NCI-H1092 (cell line): ENCODE data around the gene TMEM132D.
A peak's percentile ranks its signal among the peaks of the same experiment; 100 is the strongest.
"Not testable (repeated sequence)": the region's sequence is repeated elsewhere in the genome, so short reads cannot be mapped to it uniquely, and the experiment has no call there.

Experiments
- DNase-seq: peaks from one replicate; lab custom pipeline; 2025; lab: John Stamatoyannopoulos, UW

TMEM132D gene

DNA sequence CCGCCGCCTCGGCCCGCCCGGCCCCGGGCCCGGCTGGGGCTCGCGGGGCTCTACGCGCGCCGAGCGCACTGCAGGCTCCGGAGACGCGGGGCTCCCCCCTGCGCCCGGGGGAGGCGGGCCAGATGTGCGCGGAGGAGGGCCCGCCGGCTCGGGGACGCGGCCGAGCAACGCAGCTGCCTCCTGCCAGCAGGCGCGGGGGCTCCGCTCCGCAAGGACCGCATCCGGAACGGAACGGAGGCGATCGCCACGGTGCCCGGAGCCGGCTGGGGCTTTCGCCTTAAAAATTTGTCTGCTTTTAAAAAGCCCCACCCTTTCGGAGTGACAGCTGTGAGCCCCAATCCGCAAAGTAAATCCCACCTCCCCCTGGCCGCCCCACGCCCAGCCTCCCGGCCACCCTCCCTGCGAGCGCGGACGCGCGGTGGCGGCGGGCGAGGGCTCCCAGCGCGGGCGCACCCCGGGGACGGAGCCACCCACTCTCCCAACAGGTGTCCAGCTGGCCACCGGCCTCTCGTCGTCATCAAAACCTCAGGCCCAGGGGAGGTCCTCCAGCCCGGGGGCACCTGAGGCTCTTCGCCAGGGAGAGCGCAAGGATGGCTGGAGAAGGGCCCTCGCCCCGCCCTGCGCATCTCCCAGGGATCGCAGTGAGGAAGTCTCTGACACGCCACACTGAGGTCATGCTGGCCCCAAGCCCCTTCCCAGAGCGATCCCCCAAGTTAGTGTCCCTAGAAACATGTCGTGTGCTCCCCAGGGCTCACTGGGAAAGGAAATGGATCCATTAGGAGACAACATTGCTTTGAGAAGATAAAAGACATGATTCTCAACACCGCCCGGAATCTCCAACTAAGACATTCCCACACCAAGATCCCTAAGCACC is at the start of gene TMEM132D:
TSS of gene TMEM132D (minus strand) at position 70 of the 874 bp plus-strand sequence.
- DNase-seq: no peak

DNA sequence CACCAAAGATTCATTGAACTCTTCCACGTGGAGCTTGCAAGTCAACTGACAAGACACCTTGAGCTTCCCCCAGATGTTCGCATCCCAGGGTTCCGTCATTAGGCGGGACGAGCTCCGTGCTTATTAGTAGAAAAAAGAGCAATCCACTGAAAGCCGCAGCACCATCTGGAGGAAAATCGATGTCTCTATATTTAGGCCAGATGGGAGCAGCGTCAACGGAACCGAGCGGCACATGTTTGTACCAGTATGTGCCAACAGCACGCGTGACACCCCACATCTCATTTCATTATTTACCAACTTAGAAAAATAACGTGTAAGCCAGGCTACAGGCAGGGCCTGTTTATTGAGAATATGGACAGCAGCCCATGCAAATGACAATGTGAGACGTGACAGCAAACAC is 45.8 kb upstream of the TMEM132D start:
- no peak for DNase-seq

DNA sequence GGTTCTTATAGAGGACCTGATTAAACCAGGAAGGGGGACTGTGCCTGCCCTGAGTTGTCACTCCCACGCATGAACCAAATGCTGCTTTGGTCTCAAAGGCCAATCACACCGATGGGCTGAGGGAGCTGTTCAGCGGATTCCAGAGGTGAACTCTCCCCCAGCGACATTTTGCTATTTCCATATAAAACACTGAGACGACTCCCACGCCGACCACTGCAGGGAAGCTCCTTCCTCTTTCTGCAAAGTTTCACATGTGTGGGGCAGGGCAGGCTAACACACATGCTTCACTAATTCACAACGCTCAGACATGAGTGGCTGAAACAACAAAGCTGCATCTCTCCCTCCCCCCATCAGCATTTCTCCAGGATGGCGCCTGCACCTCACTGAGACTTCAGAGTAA is 37.8 kb upstream of the TMEM132D start:
- DNase-seq: no peak

DNA sequence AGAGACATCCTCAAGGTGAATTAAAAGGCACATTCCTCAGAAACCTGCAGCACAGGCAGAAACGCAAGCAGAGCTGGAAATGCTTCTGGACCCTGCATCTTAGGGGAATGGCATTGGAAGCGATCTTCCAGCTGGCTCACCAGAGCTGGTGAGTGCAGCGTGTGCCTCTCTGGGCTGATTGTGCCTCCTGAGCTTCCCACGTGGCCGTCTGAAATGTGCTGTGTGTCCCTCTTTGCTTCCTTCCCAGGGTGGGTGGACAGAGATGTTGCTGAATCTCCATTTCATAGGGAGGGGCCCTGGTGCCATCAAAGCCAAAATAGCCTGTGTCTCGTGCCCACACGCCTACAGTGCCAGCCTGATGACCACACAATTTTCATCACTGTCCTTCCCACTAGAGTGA is 34.3 kb upstream of the TMEM132D start:
- DNase-seq: no peak

DNA sequence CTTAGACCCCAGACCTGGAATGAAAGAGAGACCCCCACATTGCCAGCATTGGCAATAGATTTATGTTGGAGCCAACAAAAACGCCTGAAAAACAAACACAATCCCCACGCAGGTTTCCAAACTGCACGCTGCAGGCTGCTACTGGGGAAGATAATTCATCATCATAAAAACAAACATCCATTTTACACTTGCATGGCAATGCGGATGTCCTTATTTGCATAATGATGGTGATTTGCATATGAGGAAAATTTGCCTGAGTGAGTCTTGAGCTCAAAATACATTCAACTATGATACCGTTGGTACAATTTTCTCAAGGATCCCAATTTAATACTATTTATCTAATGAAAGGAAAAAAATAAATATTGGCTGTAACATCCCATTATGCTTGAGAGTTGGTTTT is 33.6 kb upstream of the TMEM132D start:
- DNase-seq: no peak

DNA sequence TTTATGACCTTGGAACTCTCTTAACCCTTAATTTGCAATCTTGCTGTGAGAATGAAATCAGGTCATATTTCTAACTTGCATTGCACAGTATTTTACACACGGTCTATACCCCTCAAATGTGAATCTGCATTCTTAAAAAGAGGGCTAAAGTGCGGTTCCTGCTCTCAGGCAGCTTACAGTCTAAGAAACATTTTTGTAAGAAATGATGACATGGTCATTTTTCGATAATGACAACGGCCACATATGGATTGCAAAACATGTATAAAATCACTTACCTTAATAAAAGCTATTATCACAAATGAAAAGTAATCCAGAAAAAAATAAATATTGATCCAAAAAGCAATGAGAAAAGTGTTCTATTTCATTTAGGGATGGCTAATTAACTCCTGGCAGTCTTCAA is 24.8 kb upstream of the TMEM132D start:
- DNase-seq: no peak

- DNase-seq: no peak
Measured at GRCh38 chr12:129927316-129927900, 23.6 kb upstream of the TMEM132D start.

- peak; percentile 65 for DNase-seq
Measured at GRCh38 chr12:129911428-129912049, 7.7 kb upstream of the TMEM132D start.

GRCh38 chr12:129909051-129910020 is 5.5 kb upstream of the TMEM132D start:
- DNase-seq: no peak

GRCh38 chr12:129903092-129903945 is 506 bp downstream of the TMEM132D start:
- DNase-seq: peak; percentile 14

- DNase-seq: no peak
Measured at GRCh38 chr12:129902371-129903091, 1.3 kb downstream of the TMEM132D start.

GRCh38 chr12:129901254-129901653 is 2.6 kb downstream of the TMEM132D start:
- DNase-seq: no peak

DNA sequence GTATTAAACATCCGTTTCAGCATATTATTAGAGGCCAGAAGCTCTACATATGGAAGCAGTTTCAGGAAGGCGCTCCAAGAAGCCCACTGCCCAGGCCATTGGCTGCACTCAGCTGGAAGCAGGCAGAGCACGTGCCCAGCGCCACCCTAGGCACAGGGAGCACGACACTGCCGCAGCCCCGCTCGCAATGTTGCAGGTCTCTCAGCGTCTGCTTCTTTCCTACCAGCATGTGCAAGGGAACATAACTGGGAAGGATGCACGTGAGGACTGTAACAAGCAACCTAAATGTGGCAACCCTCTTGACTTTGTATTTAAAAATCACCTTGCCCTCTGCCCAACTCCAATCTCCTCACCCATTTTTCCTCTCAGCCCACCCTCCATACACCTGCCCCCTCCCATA is 3.5 kb downstream of the TMEM132D start:
- DNase-seq: no peak

GRCh38 chr12:129899045-129899444 is 4.8 kb downstream of the TMEM132D start:
- not testable (repeated sequence) for DNase-seq

GRCh38 chr12:129893691-129894090 is 10.1 kb downstream of the TMEM132D start:
- DNase-seq: no peak

DNA sequence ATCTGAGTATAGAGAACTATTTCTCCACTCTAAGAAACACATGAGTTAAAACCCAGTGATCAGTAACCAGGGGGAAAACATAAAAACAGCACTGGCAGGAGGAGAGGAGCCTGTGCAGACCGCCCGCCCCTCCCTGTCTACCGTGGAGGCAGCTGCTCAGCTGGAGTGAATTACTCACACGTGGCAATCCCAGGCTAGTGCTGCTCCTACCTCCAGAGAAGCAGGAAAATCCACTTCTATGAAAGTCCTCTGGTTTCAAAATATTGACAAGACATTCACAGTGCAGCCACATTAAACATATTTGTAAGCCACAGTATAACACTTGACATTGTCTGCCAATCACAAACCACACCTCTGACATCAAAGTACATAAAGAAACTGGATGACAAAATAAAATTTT is 16.7 kb downstream of the TMEM132D start:
- peak; percentile 49 for DNase-seq

GRCh38 chr12:129886541-129886940 is 17.3 kb downstream of the TMEM132D start:
- DNase-seq: no peak

DNA sequence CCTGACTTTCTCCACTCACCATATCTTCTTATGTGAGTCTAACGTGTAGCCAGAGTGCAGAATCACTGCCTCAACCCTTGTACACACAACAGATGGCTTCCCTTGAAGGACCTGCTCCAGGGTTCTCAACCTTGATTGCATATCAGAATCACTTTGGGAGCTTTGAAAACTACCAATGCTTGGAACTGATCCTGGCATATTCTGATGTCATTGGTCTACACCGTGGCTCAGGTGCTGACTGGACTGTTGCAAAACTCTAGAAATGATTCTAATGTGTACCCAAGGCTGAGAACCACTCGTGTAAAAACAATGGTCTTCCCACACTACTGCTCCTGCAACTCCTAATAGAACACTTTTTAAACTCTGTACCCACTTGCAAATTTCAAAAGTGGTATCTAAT is 18.5 kb downstream of the TMEM132D start:
- DNase-seq: no peak

DNA sequence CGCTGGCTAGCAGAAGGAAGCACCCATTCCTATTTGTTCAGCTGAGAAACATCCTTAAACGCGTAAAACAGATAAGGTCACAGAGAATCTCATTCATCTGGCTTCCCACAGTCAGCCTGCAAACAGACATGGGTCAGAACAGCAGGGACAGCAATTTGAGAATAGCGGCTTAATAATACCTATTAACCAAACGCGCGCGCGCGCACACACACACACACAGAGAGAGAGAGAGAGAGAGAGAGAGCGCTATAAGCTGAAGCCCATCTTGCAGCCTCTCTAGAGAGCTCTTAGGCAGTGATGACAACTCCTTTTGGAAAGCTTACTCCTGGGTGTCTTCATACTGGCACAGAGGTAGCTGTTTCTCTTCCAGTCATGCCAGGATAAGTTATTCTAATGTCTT is 26.4 kb downstream of the TMEM132D start:
- no peak for DNase-seq

GRCh38 chr12:129873833-129874208 is 30.0 kb downstream of the TMEM132D start:
- DNase-seq: no peak
